ENCODE measurements around the gene USP34. TPM values are rescaled to one million over a fixed set of nuclear protein-coding genes. Genes with fewer than 3 reads are reported as not detected.

The USP34 gene
- total and polyA plus RNA-seq, 2 of the 4 experiments (the other 2 are of a cell fraction): 34.7 to 128 TPM

- intact Hi-C loops (cut with micrococcal nuclease): no loop called here
- H4K91ac ChIP-seq (ENCODE audit: insufficient read depth, low read depth, low read length): no peak overlapping the region
- H3K36me3 ChIP-seq (ENCODE audit: control insufficient read depth, insufficient read depth, low read length): peaks cover 26% of the 10 kb centered on the region
- H2BK20ac ChIP-seq (ENCODE audit: low read depth, low read length): no peak overlapping the region
- no peak overlapping the region for H2AFZ ChIP-seq (replicated peaks; ENCODE audit: low read length, poor library complexity)
- no peak overlapping the region for H3K9ac ChIP-seq (ENCODE audit: low read depth, low read length)
- peak overlapping the region; percentile 32; the same call in 1 of the 2 replicates for H3K27ac ChIP-seq (ENCODE audit: insufficient read depth, low read length)
- H3K4ac ChIP-seq (ENCODE audit: low read depth, low read length): no peak overlapping the region
- no peaks in the 10 kb centered on the region for H3K9me3 ChIP-seq (ENCODE audit: control insufficient read depth, insufficient read depth, low read length)
- POLR2A ChIA-PET (ENCODE audit: unreplicated experiment): no interaction called here
- H3K27me3 ChIP-seq (ENCODE audit: control insufficient read depth, insufficient read depth, low read length): no peaks in the 10 kb centered on the region
- peak; percentile 61 for ATAC-seq (ENCODE audit: low read depth)
- H3K4me1 ChIP-seq (ENCODE audit: control insufficient read depth, insufficient read depth, low read length): peaks cover 11% of the 10 kb centered on the region
- H2BK120ac ChIP-seq (ENCODE audit: low read depth, low read length): no peak overlapping the region
- H3K9me1 ChIP-seq (ENCODE audit: insufficient read depth, low read length): peaks cover 3% of the 10 kb centered on the region; the same call in 1 of the 2 replicates
- no peak overlapping the region for H3K56ac ChIP-seq (ENCODE audit: extremely low read depth, insufficient read depth, low read length)
- in situ Hi-C loops (cut with MboI; ENCODE audit: low sequenced_read_pairs): no loop called here
- H2AK5ac ChIP-seq (ENCODE audit: low read depth, low read length): no peak overlapping the region
- no peak overlapping the region for H4K8ac ChIP-seq (ENCODE audit: low read depth in 2 of 2, low read length in 2 of 2)
- no peak overlapping the region for H3K23ac ChIP-seq (ENCODE audit: low read depth, low read length)
- H3K18ac ChIP-seq (ENCODE audit: low read depth, low read length): peak overlapping the region; percentile 14; the same call in 1 of the 2 replicates
- no peak overlapping the region for H2BK15ac ChIP-seq (ENCODE audit: low read depth, low read length)
- peak overlapping the region; percentile 61 for H3K14ac ChIP-seq (replicated peaks; ENCODE audit: low read depth, low read length)
- BruUV-seq (replicated peaks): no TSS peak
- H3K79me1 ChIP-seq (ENCODE audit: low read depth in 1 of 2, low read length in 2 of 2): peaks cover 31 to 51% of the 10 kb centered on the region in 2 experiments
- peaks cover 10% of the 10 kb centered on the region for H4K20me1 ChIP-seq (ENCODE audit: insufficient read depth, low read length)
- H3K4me3 ChIP-seq (ENCODE audit: insufficient read depth, low read depth, low read length): no peak overlapping the region
- H3K4me2 ChIP-seq (ENCODE audit: low read depth, low read length): no peak overlapping the region; the same call in 1 of the 2 replicates
- dilution Hi-C loops (cut with HindIII; ENCODE audit: low sequenced_read_pairs, unreplicated experiment): no loop called here
- H2AK9ac ChIP-seq (replicated peaks; ENCODE audit: low read depth, low read length, poor library complexity): no peak overlapping the region
- H2BK5ac ChIP-seq (ENCODE audit: low read depth, low read length, poor library complexity, severe bottlenecking): peak overlapping the region; percentile 46
- peak overlapping the region; percentile 36; the same call in 1 of the 2 replicates for H4K5ac ChIP-seq (ENCODE audit: low read depth, low read length)
- 64% methylated on average over 3 of the region's 4 CpGs; no CpG with 5 or more reads in 1 of the 2 experiments for WGBS, 2 experiments (ENCODE audit: extremely low coverage in 2 of 2, insufficient read length in 1 of 2)
- TF ChIP-seq CEBPB (IDR thresholded peaks at IDR 0.05; ENCODE audit: low read depth, low read length): peak; percentile 59; the same call in 1 of the 2 replicates
- no peak for TF ChIP-seq MAZ (IDR thresholded peaks at IDR 0.05; ENCODE audit: borderline replicate concordance, low read depth, low read length)
- CTCF ChIA-PET: no interaction called here
- DNase-seq: peak; percentile 59
Measured at GRCh38 chr2:61380056-61380881, 90.6 kb downstream of the USP34 start.

All from IMR-90 (cell line).